HUDEP-2 (cell line): ENCODE measurements around the gene SPATA31E1.
"Not testable (repeated sequence)": the region's sequence is repeated elsewhere in the genome, so short reads cannot be mapped to it uniquely, and the experiment has no call there.

ENCODE experiments used
- DNase-seq, 76 experiments: peaks; one replicate each; lab custom pipeline; 2025; ENCODE audit not compliant: unreplicated experiment in 76 of 76; lab: John Stamatoyannopoulos, UW

Gene SPATA31E1

GRCh38 chr9:87884578-87885459 lies 2.1 kb downstream of the SPATA31E1 start:
- no peak for DNase-seq

GRCh38 chr9:87885484-87886189 lies 3.0 kb downstream of the SPATA31E1 start:
- DNase-seq, result no peak

- no peak for DNase-seq
Observed at GRCh38 chr9:87886210-87886932, 3.7 kb downstream of the SPATA31E1 start.

- no peak for DNase-seq
Observed at GRCh38 chr9:87886933-87887505, 4.3 kb downstream of the SPATA31E1 start.

GRCh38 chr9:87887661-87888480 lies 5.2 kb downstream of the SPATA31E1 start:
- no peak for DNase-seq

GRCh38 chr9:87888501-87888900 lies 5.8 kb downstream of the SPATA31E1 start:
- DNase-seq, result no peak

GRCh38 chr9:87889065-87889881 lies 6.6 kb downstream of the SPATA31E1 start:
- DNase-seq, result no peak

GRCh38 chr9:87889882-87890252 lies 7.2 kb downstream of the SPATA31E1 start:
- no peak for DNase-seq

- DNase-seq, result no peak
Observed at GRCh38 chr9:87890837-87891236, 8.2 kb downstream of the SPATA31E1 start.

GRCh38 chr9:87891754-87892153 lies 9.1 kb downstream of the SPATA31E1 start:
- no peak for DNase-seq

GRCh38 chr9:87892956-87893355 lies 10.3 kb downstream of the SPATA31E1 start:
- DNase-seq, result no peak

- no peak for DNase-seq
Observed at GRCh38 chr9:87894998-87895625, 12.4 kb downstream of the SPATA31E1 start.

GRCh38 chr9:87896891-87897290 lies 14.2 kb downstream of the SPATA31E1 start:
- no peak for DNase-seq

GRCh38 chr9:87898151-87898550 lies 15.5 kb downstream of the SPATA31E1 start:
- DNase-seq, result no peak

GRCh38 chr9:87902371-87902770 lies 19.7 kb downstream of the SPATA31E1 start:
- not testable (repeated sequence) for DNase-seq

- peak in 12 of 76 experiments; percentile 23 to 80 (median 50) for DNase-seq
Observed at GRCh38 chr9:87909310-87910041, 26.8 kb downstream of the SPATA31E1 start.

GRCh38 chr9:87910821-87911220 lies 28.1 kb downstream of the SPATA31E1 start:
- no peak for DNase-seq

- not testable (repeated sequence) for DNase-seq
Observed at GRCh38 chr9:87917662-87918061, 35.0 kb downstream of the SPATA31E1 start, which contains the start of gene SPATA31C1. SPATA31C1 (plus strand) TSS chr9:87917962.
